NB4 (cell line): ENCODE results near the gene CHCHD3.

ENCODE experiments used
- CTCF ChIP-seq: IDR thresholded peaks from one replicate; pipeline ENCODE4 v1.5.1; 2012; ENCODE audit warnings: low read depth, low read length
- MYC ChIP-seq: IDR thresholded peaks from 2 replicates; pipeline ENCODE4 v1.6.1; 2011; ENCODE audit warnings: low read depth, low read length
- POLR2A ChIP-seq: IDR thresholded peaks from 2 replicates; pipeline ENCODE4 v1.6.1; 2011; ENCODE audit warnings: mild to moderate bottlenecking; ENCODE audit not compliant: insufficient read length; ENCODE audit errors: extremely low read depth

GRCh38 chr7:132776048-132776620 lies 305.8 kb downstream of the CHCHD3 start:
- TF ChIP-seq CTCF = no peak
- TF ChIP-seq MYC = no peak
- no peak for TF ChIP-seq POLR2A
